GM18511 (cell line): Measurements from ENCODE around the gene CEP290.

Source experiments
- ATAC-seq: cut with Tn5 transposase; IDR thresholded peaks from one replicate; pipeline ENCODE4 v1.9.1; 2021; ENCODE audit warnings: mild to moderate bottlenecking, moderate library complexity; ENCODE audit not compliant: unreplicated experiment

CEP290 gene, protein sequence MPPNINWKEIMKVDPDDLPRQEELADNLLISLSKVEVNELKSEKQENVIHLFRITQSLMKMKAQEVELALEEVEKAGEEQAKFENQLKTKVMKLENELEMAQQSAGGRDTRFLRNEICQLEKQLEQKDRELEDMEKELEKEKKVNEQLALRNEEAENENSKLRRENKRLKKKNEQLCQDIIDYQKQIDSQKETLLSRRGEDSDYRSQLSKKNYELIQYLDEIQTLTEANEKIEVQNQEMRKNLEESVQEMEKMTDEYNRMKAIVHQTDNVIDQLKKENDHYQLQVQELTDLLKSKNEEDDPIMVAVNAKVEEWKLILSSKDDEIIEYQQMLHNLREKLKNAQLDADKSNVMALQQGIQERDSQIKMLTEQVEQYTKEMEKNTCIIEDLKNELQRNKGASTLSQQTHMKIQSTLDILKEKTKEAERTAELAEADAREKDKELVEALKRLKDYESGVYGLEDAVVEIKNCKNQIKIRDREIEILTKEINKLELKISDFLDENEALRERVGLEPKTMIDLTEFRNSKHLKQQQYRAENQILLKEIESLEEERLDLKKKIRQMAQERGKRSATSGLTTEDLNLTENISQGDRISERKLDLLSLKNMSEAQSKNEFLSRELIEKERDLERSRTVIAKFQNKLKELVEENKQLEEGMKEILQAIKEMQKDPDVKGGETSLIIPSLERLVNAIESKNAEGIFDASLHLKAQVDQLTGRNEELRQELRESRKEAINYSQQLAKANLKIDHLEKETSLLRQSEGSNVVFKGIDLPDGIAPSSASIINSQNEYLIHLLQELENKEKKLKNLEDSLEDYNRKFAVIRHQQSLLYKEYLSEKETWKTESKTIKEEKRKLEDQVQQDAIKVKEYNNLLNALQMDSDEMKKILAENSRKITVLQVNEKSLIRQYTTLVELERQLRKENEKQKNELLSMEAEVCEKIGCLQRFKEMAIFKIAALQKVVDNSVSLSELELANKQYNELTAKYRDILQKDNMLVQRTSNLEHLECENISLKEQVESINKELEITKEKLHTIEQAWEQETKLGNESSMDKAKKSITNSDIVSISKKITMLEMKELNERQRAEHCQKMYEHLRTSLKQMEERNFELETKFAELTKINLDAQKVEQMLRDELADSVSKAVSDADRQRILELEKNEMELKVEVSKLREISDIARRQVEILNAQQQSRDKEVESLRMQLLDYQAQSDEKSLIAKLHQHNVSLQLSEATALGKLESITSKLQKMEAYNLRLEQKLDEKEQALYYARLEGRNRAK (N-terminal part only)

GRCh38 chr12:88141774-88142609, at the start of gene CEP290, which contains the start of gene TMTC3:
Gene CEP290, minus strand, starts transcription at chr12:88142088. Its CDS starts 781 bp downstream, at chr12:88141307.
Gene TMTC3, plus strand, starts transcription at chr12:88142307. Its CDS starts 6,009 bp downstream, at chr12:88148316.
- ATAC-seq = peak; percentile 92

DNA sequence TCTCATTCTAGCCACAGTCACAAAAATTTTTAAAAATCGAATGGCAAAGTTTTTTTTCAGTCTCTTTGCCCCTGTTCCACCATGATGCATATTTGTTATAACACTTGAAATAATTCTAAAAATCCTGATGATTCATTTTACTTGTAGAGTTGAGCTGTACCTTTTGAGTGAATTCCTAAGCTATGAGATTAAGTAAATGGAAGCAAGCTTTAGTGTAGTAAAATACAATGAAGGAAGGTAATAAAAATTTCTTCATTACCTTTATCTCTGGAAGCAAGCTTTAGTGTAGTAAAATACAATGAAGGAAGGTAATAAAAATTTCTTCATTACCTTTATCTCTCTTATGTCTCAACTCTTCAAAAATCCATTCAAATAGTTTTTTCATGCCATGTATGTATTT, 46.3 kb upstream of the CEP290 start:
- ATAC-seq = no peak

DNA sequence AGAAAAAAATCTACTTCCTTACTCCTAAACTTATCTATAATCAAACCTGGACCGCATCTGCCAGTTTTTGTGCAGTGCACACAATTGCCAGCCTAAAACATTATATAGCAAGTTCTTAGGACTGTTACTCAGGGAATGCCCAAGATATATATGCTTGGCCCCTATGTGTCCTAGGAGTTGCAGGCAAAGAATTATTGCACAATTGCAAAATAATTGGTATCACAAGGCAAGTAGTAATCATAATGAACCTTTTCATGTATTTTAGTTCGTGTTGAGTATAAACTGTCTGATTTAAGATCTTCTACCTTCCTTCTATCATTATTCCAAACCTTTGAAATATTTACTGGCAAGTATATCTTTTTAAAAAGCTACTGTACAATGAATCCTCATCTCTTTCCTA, 45.7 kb upstream of the CEP290 start:
- ATAC-seq = no peak

DNA sequence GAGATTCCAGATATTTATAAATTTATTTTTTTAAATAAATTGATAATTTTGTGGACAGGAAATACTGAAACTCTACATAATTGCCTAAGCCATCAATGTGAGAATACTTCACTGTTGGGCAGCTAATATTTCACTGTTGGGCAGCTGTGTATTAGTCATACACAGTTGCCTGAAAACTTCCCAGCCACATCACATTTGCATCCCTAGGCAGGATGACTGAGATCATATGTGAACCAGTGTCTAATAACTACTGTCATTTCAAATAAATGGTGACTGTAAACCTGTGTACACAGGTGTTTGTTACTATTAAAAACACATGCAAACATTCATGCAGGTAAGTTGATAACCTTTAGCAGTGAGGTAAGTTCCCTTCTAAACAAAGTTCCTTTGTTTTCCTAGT, 44.1 kb upstream of the CEP290 start:
- ATAC-seq = peak; percentile 82

- ATAC-seq = no peak
Observed at GRCh38 chr12:88185279-88185678, 43.4 kb upstream of the CEP290 start.

DNA sequence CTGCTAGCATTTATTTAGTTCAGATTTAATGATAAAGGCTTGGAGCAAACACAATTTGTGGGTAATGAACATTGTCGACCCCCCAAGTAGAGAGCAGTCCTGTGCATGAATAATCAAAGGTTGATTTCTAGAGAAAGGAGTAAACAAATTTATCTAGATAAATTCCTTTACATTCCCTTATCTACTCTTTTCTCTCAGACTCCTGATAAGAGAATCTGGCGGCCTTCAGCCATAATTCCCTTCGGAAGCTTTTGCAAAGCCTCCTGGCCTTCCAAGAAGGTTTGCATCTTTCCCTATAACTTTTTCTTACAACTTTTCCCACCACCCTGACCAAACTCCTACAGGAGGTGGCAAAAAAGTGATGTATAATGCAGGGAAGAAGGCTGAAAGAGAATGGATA, 42.3 kb upstream of the CEP290 start:
- no peak for ATAC-seq

GRCh38 chr12:88182416-88182815, 40.5 kb upstream of the CEP290 start:
- ATAC-seq = no peak

DNA sequence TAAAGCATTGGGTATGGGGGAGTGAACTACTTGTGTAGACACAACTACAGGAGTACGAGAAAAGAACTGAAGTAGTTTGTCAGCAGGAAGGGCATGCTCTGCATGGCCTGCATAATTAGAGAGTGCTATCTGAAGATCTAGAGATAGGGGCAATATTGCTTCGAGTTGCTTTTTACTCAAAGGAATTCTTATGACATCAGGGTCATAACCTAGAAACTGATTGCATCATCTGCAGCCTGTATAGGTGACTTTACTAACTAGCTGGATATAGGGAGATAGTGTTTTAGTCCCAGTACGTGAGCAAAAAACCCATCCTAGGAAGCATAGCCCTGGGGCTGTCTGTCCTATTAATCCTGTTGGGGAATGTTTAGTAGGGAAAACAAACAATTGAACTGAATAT, 40.0 kb upstream of the CEP290 start:
- ATAC-seq = no peak

GRCh38 chr12:88179436-88180014, 37.6 kb upstream of the CEP290 start:
- no peak for ATAC-seq

DNA sequence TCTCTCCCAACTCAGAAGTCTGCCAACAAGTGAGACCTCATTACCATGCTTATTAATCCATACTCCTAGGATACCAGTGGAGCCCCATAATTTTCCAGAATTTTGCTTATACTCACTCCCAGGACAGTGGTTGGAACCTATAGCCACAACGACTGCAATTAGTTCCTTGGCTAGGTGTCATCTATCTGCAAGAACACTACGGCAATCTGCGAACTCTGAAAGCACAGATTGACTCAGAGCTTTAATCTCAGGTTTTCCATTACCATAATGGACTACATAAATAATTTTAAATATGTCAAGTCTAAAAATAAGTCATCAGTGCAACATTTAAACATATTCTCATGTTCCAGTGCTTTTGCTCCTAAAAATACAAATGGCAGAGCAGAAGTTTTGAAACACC, 33.7 kb upstream of the CEP290 start:
- no peak for ATAC-seq

- ATAC-seq = no peak
Observed at GRCh38 chr12:88172844-88173407, 31.0 kb upstream of the CEP290 start.

DNA sequence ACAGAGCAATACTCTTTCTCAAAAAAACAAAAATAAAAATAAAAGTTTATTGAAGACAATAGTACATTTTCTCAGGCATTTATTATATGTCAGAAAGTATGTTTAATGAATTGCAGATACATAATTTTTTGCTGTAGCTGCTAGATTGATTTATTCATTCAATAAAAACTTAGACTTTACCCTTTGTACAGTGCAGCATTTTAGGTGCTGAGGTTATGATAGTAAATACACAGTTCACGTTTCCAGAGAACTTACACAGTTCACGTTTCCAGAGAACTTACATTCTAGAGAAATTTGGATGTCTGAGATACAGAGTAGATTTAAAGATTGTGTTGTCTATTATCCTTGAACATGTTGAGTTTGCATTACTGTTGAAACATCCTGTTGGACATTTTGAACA, 25.5 kb upstream of the CEP290 start:
- no peak for ATAC-seq

DNA sequence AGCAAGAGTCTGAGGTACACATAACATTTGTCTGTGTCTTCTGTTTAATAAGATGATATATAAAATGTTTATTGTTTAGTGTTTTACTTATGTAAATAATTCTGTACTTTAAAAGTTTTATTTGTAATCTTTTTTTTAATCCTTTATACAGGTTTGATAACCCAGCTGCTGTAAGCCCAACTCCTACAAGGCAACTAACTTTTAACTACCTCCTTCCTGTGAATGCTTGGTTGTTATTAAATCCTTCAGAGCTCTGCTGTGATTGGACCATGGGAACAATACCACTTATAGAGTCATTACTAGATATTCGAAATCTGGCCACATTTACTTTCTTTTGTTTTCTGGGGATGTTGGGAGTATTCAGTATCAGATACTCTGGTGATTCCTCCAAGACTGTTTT, 24.3 kb upstream of the CEP290 start:
- ATAC-seq = no peak

DNA sequence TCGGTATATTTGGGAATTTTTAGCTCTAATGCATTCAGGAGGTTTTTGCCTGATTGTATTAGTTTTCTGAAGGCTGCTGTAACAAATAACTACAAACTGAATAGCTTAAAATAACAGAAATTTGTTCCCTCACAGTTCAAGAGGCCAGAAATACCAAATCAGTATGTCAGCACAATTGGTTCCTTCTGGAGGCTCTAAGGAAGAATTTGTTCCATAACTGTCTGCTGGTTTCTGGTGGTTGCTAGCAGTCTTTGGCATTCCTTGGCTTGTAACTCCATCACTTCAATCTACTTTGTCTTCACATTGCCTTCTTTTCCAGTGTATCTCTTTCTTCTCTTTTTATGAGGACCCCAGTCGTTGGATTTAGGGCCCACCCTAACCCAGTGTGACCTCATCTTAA, 21.5 kb upstream of the CEP290 start:
- no peak for ATAC-seq

DNA sequence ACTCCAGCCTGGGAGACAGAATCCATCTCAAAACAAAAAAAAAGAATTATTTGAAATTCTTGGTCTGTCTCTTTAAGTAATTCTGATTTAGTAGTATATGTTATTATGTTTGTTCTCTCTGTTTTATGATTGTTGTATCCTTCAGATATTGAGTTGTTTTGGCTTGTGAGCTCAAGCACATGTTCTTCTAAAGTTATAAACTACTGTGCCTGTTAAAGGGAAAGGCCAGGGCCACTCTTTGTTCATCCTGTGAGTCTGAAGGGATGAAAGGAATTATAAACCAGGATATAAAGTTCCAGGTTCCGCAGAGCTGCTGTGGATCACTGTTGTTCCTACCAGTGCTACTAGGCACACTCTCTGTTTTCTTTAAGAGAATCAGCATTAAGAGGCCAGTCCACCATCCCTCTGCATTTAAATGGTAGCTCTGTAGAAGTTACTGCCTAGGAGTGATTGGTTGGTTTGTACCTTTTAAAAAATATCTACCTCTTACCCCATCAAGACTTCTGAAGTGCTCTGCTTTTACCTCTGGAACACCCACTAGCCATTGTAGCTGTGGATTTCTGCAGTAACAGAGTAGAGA, 14.3 kb upstream of the CEP290 start:
- ATAC-seq = no peak

DNA sequence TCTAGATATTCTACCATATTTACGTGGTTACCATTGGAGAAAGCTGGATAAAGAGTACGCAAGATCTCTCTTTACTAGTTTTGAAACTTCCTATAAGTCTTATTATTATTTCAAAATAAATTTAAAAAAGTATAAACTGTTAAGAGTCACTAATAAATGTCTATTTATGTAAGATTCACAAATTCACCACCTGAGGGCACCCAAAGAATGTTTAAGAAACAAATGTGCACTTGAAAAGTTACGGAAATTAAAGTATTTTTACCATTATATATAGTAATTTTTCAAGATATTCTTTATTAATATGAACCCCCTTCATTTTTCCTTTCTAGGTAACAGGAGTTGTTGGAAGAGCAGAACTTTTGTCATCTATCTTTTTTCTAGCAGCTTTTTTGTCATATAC, 12.1 kb upstream of the CEP290 start:
- ATAC-seq = no peak

- no peak for ATAC-seq
Observed at GRCh38 chr12:88150063-88150462, 8.2 kb upstream of the CEP290 start.

DNA sequence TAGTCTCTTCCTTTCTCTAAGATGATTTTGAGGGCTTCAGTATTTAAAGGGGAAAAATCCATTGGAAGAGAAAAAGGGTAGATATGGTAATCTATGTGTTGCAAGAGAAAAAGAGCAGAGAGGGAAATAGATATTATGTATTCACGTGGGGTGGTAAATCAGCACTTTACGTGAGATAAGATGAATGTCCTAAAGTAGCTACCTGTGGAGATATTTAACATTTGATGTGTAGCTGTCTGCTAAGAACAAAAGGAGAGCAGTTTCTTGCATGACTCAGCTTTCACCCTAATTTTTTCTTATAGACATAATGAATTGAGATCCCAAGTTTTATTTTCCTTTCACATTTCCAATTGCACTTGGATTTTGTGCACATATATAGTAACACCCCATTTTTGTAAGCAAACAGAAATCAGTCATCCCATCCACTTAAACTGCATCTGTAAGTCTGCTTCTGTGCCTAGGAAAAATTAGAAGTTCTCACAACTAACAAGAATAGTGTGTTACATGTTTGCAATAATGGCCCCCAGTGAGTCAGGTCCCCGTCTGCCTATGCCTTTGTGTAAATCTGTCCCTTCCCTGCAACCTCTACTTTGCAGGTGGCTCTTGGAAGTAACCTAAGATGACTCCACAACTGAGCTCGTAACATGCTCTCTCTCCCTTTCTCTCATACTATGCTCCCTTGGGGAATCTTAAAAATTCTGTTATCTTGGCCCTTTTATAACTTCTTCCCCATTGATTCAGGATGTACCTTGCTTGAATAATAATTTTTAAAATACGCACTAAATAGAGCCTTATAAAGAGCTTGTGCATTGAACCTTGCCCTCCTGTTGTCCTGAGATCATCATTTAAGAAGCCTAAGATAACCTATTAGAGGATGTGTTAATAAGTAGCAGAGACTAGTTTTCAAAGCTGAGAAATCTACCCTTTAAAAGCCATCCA, 3.9 kb upstream of the CEP290 start:
- ATAC-seq = no peak
